Endometrial microvascular endothelial cells (primary cell): Measurements from ENCODE around the gene VPS4B. TPM values are rescaled to one million over a fixed set of nuclear protein-coding genes. Genes with fewer than 3 reads are reported as not detected.
"Not testable (repeated sequence)": the region's sequence is repeated elsewhere in the genome, so short reads cannot be mapped to it uniquely, and the experiment has no call there.

Experiments
- in situ Hi-C: cut with HindIII; loops from 2 replicates; pipeline ENCODE4 v1.10.0; 2017; ENCODE audit warnings: low sequenced_read_pairs, low pct_unique_long_range_greater_than_20kb; ENCODE audit errors: inconsistent ontology term
- total RNA-seq: library from RNA; depleted of rRNA; stranded (reverse); fragments of >200 nt; gene quantifications from one replicate; pipeline ENCODE4 v1.2.3, GENCODE V29; 2015; ENCODE audit errors: inconsistent ontology term

VPS4B gene
- total RNA-seq, 1 donor from 2014 or later, result 35.9 TPM

DNA sequence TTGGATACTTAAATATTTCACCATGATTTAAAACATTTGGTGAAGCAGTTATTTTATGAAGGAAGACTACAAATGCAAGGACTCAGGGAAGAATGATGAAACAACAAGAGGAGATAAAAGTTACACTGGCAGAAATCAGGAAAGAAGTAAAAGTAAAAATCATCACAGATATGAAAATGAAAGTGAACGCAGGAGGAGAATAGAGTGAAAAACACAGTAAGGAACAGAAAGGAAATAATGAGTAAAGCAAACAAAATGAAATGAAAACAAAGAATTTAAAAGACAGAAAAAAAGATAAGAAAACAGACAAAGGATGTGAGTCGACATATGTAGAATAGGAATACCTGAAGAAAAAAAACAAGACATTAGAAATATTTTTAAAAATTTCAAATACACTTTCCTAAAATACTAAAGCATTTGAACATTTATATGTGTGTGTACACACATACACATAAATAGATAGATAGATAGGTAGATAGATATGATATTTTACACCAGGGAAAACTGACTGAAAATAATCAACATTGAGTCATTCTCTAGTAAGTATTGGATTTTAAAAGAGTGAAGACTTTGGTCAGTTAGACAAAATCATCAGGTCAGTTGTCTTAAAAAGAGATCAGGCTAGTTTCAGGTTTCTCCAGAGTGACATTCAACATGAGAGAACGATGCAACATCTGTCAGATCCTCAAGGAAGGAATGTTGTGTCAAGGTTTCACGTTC, 43.2 kb downstream of the VPS4B start:
- in situ Hi-C loops, result no loop called here

DNA sequence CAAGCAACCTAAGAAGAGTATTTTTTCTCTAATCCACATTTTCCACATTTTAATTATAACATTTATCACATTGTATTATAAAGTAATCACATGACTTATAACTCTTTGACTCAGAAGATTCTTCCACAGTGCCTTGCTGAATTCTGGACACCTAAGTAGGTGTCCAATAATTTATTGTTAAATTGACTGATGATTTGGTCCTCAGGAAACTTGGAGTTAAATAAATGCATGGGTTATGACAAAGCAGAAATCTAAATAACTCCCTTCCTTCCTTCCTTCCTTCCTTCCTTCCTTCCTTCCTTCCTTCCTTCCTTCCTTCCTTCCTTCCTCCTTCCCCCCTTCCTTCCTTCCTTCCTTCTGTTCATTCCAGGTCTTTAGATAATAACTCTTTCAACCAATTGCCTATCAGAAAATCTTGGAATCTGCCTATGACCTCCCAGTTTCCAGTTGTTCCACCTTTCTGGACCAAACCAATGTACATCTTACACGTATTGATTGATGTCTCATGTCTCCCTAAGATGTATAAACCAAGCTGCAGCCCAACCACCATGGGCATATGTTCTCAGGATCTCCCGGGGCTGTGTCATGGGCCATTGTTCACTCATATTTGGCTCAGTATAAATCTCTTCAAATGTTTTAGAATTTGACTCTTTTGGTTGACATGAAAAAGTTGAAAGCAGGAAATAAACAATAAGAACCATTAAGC, 44.8 kb downstream of the VPS4B start:
- in situ Hi-C loops, result no loop called here

DNA sequence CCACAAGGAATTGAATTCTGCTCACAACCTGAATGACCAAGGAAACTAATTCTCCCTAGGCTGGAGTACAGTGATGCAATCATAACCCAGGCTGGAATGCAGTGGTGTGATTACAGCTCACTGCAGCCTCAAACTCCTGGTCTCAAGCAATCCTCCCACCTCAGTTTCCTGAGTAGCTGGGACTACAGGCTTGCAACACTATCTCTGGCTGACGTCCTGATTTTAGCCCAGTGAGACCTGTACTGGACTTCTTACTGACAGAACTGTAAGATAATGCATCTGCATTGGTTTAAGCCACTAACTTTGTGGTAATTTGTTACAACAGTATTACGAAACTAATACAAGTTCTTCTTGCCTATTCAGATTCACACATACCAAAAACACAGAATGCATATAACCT, 45.7 kb downstream of the VPS4B start:
- in situ Hi-C loops, result no loop called here

DNA sequence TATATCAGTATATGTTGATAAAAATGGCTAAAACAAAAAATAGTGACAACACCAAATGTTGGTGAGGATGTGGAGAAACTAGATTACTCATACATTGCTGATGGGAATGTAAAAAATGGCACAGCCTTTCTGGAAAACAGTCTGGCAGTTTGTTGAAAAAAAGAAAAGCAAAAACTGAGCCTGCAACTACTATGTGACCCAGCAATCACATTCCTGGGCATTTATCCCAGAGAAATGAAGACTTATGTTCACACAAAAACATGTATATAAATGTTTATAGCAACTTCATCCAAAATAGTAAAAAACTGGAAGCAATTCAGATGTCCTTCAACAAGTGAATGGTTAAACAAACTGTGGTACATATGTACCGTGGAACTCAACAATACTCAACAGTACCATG, 47.7 kb downstream of the VPS4B start:
- in situ Hi-C loops, result no loop called here

DNA sequence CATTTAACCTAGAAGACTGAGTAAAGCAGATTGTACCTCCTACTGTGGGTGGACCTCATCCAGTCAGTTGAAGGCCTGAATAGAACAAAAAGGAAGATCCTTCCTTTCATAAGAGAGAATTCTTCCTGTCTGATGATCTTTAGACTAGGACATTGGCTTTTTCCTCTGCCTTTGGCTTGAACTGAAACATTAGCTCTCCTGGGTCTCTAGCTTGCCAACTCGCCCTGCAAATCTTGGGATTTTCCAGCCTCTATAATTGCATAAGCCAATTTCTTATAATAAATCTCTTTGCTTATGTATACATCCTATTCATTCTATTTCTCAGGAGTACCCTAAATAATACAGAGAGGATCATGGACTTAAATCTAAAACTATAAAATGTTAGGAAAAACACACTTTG, 49.1 kb downstream of the VPS4B start:
- in situ Hi-C loops, result no loop called here

DNA sequence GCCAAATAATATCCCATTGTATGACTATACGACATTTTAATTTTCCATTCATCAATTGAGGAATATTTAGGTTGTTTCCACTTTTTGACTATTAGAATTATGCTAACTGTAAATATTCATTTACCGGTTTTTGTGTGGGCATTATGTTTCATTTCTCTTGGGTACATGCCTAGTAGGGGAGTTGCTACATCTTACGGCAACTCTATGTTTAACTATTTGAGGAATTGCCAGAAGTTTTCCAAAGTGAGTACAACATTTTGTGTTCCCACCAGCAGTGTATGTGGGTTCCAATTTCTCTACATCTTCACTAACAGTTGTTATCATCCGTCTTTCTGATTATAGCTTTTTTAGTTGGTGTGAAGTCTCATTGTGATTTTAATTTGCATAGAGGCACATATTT, 53.7 kb downstream of the VPS4B start:
- in situ Hi-C loops, result no loop called here

DNA sequence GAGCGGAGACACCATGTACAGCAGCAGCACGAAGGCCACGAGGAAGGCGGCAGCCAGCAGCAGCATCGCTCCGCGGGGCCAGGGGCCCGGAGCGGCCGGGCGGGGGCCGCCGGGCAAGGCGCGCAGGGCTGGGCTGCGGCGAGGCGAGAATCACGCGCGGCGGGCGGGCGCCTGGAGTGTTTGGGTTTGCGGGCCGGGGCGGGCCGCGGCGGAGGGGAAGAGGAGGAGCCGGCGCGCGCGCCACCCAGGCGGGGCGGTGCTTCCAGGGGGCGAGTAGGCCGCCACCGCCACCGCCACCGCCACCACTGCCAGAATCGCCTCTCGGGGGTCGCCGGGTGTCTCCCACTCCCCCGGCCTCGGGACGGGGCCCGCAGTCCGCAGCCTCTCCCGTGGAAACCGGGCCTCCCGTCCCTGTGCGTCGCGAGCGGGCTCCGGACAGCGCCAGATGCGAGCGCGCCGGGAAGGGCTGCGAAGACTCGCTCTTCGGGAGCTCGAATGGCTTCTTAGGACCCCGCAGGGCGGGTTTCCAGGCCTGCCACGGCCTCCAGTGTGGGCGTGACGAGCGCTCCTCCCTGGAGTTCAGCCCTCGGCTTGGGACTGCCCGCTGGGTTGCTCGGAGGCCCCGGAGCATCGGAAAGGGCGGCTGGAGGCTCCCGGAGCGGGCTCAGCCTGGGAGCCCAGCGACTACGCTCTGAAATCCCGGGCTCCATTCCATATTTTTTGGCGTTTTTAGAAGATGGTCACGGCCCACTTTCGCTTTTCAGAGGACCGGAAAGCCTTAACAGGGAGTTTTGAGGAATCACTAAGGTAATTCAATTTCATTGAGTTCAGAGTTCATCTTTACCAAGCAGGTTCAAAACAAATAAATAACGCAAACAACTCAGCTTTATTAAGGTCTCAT, 55.0 kb downstream of the VPS4B start, which contains the start of gene KDSR:
Gene KDSR (minus strand): TSS at position 154 of the 901 bp plus-strand sequence. CDS start 88 bp downstream, at position 66.
- in situ Hi-C loops, result no loop called here

DNA sequence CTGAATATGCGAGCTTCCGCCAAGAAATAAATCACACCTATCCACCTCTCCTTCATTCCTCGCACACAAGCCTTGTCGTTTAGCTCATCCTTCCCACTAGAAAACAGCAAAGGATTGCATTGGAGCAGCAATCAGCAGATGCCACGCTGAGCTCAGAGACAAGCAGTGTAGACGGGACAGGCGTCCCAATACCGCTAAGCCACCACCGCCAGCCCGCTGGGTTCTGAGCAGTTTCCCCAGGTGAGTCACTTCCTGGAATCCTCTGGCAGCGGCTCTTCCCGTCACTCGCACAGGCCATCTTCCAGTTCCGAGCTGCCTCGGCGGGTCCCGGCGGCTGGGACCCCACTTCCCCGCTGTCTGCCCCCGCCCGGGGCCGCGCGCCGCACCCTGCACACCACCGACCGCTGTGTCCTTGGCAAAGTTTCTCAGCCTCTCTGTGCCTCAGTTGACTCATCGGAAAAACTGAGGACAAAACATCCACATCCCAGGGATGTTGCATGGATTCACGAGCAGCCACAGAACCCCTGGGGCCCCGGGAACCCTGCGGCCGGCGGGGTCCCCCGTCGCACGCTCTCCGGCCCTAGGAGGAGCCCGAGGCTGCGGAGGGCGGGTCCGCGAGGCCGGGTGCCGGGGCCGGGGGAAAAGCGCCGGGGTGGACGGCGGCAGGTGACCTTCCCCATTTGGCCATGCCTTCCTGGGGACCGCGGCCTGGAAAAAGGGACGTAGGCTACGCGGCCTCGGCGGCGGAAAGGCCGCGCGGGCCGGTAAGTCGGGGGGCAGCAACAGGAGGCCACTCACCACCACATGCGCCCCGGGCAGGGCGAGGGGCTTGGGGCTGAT, 55.8 kb downstream of the VPS4B start:
- in situ Hi-C loops, result no loop called here

DNA sequence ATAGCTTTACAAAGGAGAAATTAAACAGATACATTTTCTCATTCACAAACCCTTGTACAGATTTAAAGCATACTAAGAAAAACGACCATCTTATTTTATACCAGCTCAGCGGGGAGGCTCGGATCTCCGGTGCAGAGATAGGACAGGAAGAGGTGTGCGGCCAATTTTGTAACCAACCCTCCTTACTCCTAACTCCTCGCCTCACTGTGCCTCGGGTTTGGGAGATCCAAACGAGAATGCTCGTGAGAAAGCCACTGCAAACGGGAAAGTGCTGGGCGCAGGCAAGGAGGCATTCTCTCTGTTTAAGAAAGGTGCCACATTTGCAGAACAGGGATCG, 56.4 kb downstream of the VPS4B start:
- in situ Hi-C loops, result no loop called here

DNA sequence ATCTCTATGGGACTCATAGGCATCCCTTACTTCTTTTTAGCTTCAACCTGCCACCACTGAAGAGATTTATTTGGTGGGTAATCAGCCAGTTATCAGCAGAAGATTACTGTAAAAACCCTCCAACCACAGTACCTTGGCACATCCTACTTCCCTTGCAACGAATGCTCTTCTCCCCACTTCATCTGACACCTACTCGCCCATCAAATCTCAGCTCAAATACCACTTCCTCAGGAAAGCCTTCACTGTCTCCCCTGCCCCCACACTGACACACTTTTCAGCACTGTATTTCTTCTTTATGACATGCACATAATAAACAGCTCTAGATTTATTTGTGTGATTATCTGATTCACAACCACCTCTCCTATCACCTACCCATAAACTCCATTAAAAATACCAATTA, 58.3 kb downstream of the VPS4B start:
- in situ Hi-C loops, result no loop called here

DNA sequence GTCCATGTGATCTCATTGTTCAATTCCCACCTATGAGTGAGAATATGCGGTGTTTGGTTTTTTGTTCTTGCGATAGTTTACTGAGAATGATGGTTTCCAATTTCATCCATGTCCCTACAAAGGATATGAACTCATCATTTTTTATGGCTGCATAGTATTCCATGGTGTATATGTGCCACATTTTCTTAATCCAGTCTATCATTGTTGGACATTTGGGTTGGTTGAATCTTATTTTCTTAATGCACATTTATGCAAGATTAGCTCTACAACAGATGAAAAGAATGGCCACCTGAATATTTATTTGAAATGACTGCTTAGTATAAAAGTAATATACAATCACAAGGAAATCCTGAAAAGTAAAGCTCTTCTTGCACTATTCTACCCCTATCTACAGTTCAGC, 58.9 kb downstream of the VPS4B start:
- in situ Hi-C loops, result not testable (repeated sequence)

DNA sequence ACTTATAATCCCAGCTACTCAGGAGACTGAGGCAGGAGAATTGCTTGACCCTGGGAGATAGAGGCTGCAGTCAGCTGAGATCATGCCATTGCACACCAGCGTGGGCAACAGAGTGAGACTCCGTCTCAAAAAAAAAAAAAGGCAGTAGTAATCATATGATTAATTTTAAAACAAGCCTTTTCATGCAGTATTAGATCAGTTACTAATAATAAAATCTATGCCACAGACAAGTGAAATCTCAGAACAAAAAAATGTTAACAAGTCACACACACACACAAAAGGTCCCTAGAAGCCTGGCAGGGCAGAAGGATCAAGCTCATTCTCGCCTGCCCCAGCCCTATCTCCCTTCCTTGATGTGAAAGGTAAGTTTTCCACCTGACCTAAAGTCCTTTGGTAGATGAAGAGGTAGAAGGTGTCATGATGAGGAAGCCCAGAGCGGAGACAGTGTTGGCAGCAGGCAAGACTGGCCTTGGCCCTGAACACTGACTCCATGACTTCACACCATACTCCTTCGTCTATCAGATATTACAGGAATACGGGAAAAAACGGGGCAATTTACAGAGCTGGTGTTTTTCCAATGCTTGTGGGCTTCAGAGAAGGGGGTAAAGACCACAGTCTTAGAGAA, 65.9 kb downstream of the VPS4B start:
- in situ Hi-C loops, result no loop called here

DNA sequence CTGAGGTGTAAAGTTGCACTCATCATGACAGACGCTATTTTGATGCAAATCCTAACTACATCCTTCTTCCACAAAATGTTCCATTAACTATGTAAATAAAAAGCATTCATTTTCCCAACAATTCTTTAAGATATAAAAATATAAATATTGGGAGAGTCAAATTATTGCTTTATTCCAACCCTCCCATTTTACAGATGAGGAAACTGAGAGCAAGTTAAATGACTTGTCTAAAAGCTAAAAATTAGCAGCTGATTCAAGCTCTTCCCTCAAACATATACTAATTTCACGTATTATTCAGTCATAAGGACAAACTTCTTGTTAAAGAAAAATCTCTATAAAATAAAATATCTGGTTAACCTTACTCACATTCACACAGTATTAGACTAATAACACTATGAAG, 72.0 kb downstream of the VPS4B start:
- in situ Hi-C loops, result no loop called here

DNA sequence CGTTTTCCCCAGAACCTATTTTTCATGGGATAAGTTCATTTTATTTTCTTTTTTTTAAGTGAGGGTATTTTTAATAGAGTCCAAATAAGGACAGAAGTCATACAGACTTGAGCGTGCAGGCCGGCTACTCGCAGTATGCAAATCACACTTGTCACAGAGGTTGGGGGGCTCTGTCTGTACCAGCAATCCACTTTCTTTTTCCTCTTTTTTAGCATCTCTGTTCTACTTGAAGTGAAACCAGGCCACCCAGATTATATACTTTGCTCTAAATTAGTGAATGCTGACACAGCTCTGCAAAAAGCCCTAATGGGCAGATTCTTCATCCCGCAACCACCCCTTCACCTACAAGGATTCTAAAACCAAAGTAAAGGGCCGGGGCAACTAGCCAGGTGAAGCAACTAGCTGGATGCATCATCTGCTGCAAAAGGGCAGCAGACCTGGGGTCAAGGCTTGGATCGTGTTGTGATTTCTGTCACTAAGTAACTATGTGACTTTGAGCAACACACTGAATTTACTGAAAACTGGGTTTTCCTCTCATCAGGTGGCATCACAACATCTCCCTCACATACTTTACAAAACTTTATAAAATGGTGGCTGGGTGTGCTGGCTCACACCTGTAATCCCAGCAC, 73.7 kb downstream of the VPS4B start:
- in situ Hi-C loops, result loop anchor here (25.0 kb wide), 1 partner anchor 211 kb away; no protein-coding TSS in a partner anchor

DNA sequence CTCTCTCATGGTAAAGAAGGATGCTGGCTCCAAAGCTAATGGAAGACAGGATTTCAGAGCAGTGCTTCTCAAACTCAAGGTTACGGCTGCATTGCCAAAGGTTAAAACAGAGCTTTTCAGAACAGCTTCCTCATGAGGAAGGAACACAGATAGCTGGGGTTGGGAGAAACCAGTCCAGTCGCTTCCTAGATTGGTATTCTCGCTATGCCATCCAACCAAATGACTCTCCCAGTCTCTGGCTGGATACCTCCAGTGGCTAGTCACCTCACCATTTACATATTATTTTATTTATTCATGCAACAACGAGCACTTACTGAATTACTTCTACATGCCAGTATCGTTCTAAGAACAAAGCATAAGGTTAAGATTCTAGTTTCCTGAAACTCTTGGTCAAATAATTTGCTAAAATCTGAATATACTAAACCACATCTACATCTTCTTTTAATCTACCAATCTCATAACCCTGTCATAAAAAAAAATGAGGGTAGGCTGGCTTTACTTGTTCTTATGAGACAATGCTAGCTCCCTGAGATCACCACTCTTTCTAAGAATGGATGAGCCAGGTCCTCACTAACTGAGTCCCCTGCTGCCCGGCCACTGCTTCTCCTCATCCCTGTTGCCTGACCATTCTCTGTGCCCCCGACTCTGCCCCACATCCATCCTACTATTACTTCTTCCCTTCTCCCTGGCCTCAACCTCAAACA, 75.6 kb downstream of the VPS4B start:
- in situ Hi-C loops, result loop anchor here (25.0 kb wide), 1 partner anchor 209 kb away; no protein-coding TSS in a partner anchor

DNA sequence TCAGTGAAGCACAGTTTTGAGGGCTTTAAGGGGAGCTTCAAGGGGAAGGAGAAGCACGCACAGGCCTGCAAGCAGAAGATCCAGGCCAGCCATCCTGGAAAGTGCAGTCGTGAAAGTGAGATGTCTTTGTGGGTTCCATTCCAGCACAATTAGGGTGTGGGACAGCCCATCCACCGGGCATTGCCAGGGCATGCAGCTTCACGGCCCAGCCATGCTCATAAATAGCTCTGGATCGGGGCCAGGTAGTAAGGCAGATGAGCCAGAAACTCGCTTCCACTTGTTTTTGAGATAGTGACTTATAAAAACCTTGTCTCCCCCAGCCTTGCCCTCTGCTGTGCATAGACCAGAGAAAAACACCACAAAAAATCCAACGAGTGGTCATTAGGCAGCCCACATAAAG, 76.2 kb downstream of the VPS4B start:
- in situ Hi-C loops, result loop anchor here (25.0 kb wide), 1 partner anchor 209 kb away; no protein-coding TSS in a partner anchor

DNA sequence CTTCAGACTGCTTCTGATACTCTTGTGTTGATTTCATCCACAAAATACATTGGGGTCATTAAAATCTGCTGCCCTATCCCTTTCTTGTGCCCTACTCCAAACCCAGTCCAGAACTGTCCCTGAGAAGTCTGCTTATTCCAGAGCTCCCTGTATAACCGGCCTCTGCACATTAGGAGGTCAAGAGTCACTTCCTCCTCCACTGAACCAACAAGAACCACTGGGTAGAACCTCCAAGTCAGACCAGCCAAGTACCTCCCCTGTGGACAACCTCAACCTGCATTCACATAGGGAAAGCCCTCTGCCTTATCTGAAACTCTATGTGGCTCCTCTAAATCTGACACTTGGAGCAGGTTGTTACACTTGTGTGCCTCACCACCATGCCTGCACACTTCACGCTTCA, 77.4 kb downstream of the VPS4B start:
- in situ Hi-C loops, result loop anchor here (25.0 kb wide), 1 partner anchor 208 kb away; no protein-coding TSS in a partner anchor
